Measurements from ENCODE around the gene GPR18.

GRCh38 chr13:99226513-99226912 lies 31.7 kb downstream of the GPR18 start:
- TF ChIP-seq CTCF (IDR thresholded peaks at IDR 0.05) (no peak), POLR2A (IDR thresholded peaks at IDR 0.05) (no peak)
